Osteocyte (in vitro differentiated cells): ENCODE results near the gene KIF1C. TPM values are rescaled to one million over a fixed set of nuclear protein-coding genes. Genes with fewer than 3 reads are reported as not detected.

Source experiments
- DNase-seq: peaks from one replicate; pipeline ENCODE4 v3.0.0; 2021; ENCODE audit warnings: mixed read lengths; ENCODE audit not compliant: unreplicated experiment; ENCODE audit errors: extremely low spot score
- H3K27ac Mint-ChIP-seq: one replicate; pipeline ENCODE4 v1.8.0; 2021; ENCODE audit warnings: mild to moderate bottlenecking, mixed read lengths; ENCODE audit not compliant: unreplicated experiment
- H3K27me3 Mint-ChIP-seq: one replicate; pipeline ENCODE4 v1.8.0; 2021; ENCODE audit warnings: mixed read lengths; ENCODE audit not compliant: unreplicated experiment
- H3K36me3 Mint-ChIP-seq: one replicate; pipeline ENCODE4 v1.8.0; 2021; ENCODE audit warnings: mixed read lengths; ENCODE audit not compliant: unreplicated experiment
- H3K4me1 Mint-ChIP-seq: one replicate; pipeline ENCODE4 v1.8.0; 2021; ENCODE audit warnings: mixed read lengths; ENCODE audit not compliant: unreplicated experiment
- H3K4me3 Mint-ChIP-seq: one replicate; pipeline ENCODE4 v1.8.0; 2021; ENCODE audit warnings: mild to moderate bottlenecking, moderate library complexity, mixed read lengths; ENCODE audit not compliant: unreplicated experiment
- H3K9me3 Mint-ChIP-seq: one replicate; pipeline ENCODE4 v1.8.0; 2021; ENCODE audit warnings: mixed read lengths; ENCODE audit not compliant: unreplicated experiment
- CTCF ChIP-seq: fragments of 200-600 bp; sonication (generic); IDR thresholded peaks from 2 replicates; pipeline ENCODE4 v1.5.0; 2021; ENCODE audit warnings: antibody characterized with exemption, mild to moderate bottlenecking, moderate library complexity
- total RNA-seq: library from RNA; stranded (reverse); gene quantifications from 2 replicates; pipeline ENCODE4 v1.2.1, GENCODE V29; 2021

KIF1C gene
- total RNA-seq, 1 donor from 2014 or later: 123 TPM

DNA sequence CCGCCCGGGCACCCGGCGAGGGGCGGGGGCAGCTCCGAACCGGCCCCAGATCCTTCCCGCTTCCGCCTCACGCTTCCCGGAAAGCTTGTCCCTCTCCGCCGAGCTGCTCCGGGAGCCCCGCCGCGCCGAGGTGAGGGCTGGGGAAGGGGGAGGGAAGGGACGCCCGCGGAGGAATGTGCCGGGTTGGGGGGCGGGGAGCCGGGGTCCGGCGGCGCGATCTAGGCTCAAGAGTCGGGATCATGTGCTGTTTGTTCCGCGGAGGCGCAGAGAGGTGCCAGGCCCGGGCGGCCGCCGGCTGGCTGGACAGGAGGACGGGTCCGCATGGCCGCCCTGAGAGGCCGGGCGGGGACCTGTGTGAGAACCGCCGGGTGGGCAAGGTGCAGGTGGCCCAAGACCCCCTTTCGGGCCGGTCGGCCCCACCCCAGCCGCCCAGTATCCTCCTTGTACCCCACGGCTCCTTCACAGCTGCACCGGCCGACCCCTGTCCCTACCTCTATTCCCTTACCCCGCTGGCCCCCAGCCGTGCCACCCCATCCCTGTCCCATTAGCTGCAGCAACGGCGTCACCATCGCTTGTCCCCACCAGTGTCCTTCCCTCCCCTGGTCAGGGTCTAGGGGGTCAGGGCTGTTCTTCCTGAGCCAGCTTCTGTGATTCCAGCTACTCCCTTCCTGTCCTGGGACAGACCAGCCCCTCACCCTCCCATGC is 429 bp downstream of the KIF1C start:
- peak overlapping the region; percentile 88 for H3K4me3 Mint-ChIP-seq
- H3K36me3 Mint-ChIP-seq: peaks cover 17% of the 10 kb centered on the region
- no peaks in the 10 kb centered on the region for H3K27me3 Mint-ChIP-seq
- H3K27ac Mint-ChIP-seq: peak overlapping the region; percentile 41
- H3K9me3 Mint-ChIP-seq: no peaks in the 10 kb centered on the region
- peak; percentile 87 for DNase-seq
- H3K4me1 Mint-ChIP-seq: peaks cover 23% of the 10 kb centered on the region
- no peak for TF ChIP-seq CTCF

DNA sequence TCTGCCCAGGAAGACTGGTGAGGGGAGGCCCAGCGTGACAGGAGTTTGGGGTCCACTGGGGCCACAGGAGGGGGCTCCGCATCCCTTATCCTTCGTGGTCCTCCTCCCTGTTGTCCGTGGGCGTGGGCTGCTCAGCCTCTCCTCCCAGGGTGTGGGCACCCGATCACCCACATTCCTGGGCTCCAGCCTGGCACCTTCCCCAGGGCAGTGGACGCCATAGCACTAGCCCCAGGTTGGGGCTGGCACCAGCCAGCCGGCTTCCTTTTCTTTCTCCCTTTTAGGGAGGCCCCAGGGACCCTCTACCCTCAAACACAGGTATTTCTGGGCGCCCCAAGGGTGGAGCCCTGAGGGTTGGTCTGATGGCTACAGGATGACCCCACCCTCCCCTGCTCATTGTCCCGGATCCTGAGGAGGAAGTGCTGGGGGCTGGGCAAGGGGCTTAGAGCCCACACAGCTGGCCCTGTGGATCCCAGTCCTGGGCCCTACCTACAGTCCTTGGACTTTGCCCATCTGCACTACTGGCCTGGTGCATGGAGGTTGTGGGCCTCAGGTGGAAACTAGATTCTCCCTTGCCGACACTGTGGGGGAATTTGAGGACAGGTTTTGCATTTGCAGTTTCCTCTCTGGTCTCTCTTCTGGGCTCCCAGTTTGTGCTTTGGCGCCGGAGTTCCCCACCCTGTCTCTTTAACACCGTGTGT is 1.1 kb downstream of the KIF1C start:
- DNase-seq: no peak
- no peak for TF ChIP-seq CTCF
- H3K27me3 Mint-ChIP-seq: no peaks in the 10 kb centered on the region
- H3K4me3 Mint-ChIP-seq: peak overlapping the region; percentile 88
- H3K4me1 Mint-ChIP-seq: peaks cover 23% of the 10 kb centered on the region
- H3K27ac Mint-ChIP-seq: peak overlapping the region; percentile 47
- peaks cover 23% of the 10 kb centered on the region for H3K36me3 Mint-ChIP-seq
- no peaks in the 10 kb centered on the region for H3K9me3 Mint-ChIP-seq

DNA sequence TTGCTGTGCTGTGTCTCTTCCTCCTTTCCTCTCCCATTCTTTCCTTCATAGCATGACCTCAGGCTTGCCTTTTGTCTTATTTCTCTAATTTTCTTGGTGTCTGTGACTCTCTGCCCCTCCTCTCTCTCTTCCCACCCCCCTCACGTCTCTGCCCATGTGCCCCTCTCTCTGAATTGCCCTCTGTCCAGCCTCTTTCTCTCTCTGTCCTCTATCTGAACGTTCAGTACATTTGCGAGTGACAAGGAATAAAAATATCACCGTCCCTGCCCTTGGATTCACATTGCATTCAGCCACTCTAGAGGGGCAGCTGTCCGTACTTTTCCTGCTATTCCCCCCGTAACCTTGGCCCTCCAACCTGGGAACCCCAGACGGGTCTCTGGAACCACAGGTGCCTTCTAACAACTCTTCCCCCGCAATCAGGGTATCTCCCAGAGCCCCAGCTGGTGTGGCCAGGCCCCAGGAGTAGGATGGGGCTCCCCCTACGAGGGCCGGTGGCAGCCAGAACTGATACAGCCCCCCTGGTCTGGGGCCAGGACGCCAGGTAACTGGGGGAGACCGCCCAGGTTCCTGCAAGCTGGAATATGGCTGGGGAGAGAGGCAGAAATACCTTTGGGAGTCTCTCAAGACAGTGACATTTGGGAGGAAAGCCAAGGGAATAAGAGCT is 1.8 kb downstream of the KIF1C start:
- Mint-ChIP-seq H3K36me3 (peaks cover 30% of the 10 kb centered on the region), H3K4me1 (peaks cover 23% of the 10 kb centered on the region), H3K4me3 (peak overlapping the region; percentile 88), H3K9me3 (no peaks in the 10 kb centered on the region), H3K27ac (peak overlapping the region; percentile 34), H3K27me3 (no peaks in the 10 kb centered on the region)
- no peak for DNase-seq
- no peak for TF ChIP-seq CTCF

GRCh38 chr17:5000237-5000639 is 2.5 kb downstream of the KIF1C start:
- no peaks in the 10 kb centered on the region for H3K27me3 Mint-ChIP-seq
- peaks cover 23% of the 10 kb centered on the region for H3K4me1 Mint-ChIP-seq
- DNase-seq: no peak
- H3K36me3 Mint-ChIP-seq: peaks cover 36% of the 10 kb centered on the region
- H3K4me3 Mint-ChIP-seq: peak overlapping the region; percentile 88
- peak overlapping the region; percentile 34 for H3K27ac Mint-ChIP-seq
- no peaks in the 10 kb centered on the region for H3K9me3 Mint-ChIP-seq
- no peak for TF ChIP-seq CTCF
